Stimulated activated CD4-positive, alpha-beta T cell treated with anti-CD3 and anti-CD28 coated beads, Interleukin-1b, Interleukin-23, amount 100 ng/mL, for 1 hour (primary cell): ENCODE results near the gene CD63.

Source experiments
- DNase-seq, 2 donors: peaks; one replicate each; pipeline ENCODE4 v3.0.0-alpha.2; 2020; ENCODE audit warnings: low read depth in 2 of 2

Gene CD63

GRCh38 chr12:55705782-55706402 lies 22.9 kb downstream of the CD63 start:
- no peak for DNase-seq

GRCh38 chr12:55704824-55705718 lies 23.7 kb downstream of the CD63 start:
- no peak for DNase-seq

GRCh38 chr12:55703901-55704761 lies 24.7 kb downstream of the CD63 start:
- no peak for DNase-seq

GRCh38 chr12:55703288-55703687 lies 25.5 kb downstream of the CD63 start:
- DNase-seq, result no peak

GRCh38 chr12:55702861-55703260 lies 25.9 kb downstream of the CD63 start:
- DNase-seq, result no peak

GRCh38 chr12:55700255-55701018 lies 28.4 kb downstream of the CD63 start:
- no peak for DNase-seq

- DNase-seq, result no peak
Measured at GRCh38 chr12:55699471-55700055, 29.2 kb downstream of the CD63 start.

- no peak for DNase-seq
Measured at GRCh38 chr12:55698965-55699364, 29.8 kb downstream of the CD63 start.

GRCh38 chr12:55698241-55698955 lies 30.4 kb downstream of the CD63 start:
- no peak for DNase-seq

GRCh38 chr12:55697686-55698085 lies 31.1 kb downstream of the CD63 start:
- no peak for DNase-seq

GRCh38 chr12:55696796-55697462 lies 31.9 kb downstream of the CD63 start:
- no peak for DNase-seq

GRCh38 chr12:55696141-55696540 lies 32.7 kb downstream of the CD63 start:
- DNase-seq, result no peak

- no peak for DNase-seq
Measured at GRCh38 chr12:55695349-55695748, 33.5 kb downstream of the CD63 start.

GRCh38 chr12:55694651-55695050 lies 34.2 kb downstream of the CD63 start:
- DNase-seq, result no peak

- DNase-seq, result no peak
Measured at GRCh38 chr12:55694188-55694515, 34.7 kb downstream of the CD63 start.

- no peak for DNase-seq
Measured at GRCh38 chr12:55693323-55694187, 35.3 kb downstream of the CD63 start.

GRCh38 chr12:55692631-55693322 lies 36.0 kb downstream of the CD63 start:
- DNase-seq, result no peak
